ENCODE measurements around the gene TSPAN4.

- no peak for TF ChIP-seq POLR2A (IDR thresholded peaks at IDR 0.05; ENCODE audit: low read length)
- no peak for TF ChIP-seq GATA1 (IDR thresholded peaks at IDR 0.05; ENCODE audit: low read depth, low read length)
Observed at GRCh38 chr11:873706-874105, 31.1 kb downstream of the TSPAN4 start.
